PC-3 (cell line): ENCODE results near the gene SELENOK. TPM values are rescaled to one million over a fixed set of nuclear protein-coding genes. Genes with fewer than 3 reads are reported as not detected.

Experiments
- ATAC-seq: fragments of 200-7000 bp; cut with Tn5 transposase; 2 replicates; pipeline ENCODE4 v1.9.1; 2020; ENCODE audit warnings: mild to moderate bottlenecking, moderate library complexity
- BruUV-seq: library from RNA; stranded (reverse); fragments of 400-500 nt; replicated peaks from 2 replicates; lab custom pipeline; 2021; lab: Mats Ljungman, UMichigan
- CTCF ChIA-PET: fragments of 300-600 bp; sonication (Branson Sonifier 250); formaldehyde crosslinking; loops from one replicate; lab custom pipeline; 2022; ENCODE audit warnings: antibody characterized with exemption; lab: Charles Lee
- POLR2A ChIA-PET: fragments of 300-600 bp; sonication (Branson Sonifier 250); formaldehyde crosslinking; loops from one replicate; lab custom pipeline; 2022; ENCODE audit warnings: antibody characterized with exemption; ENCODE audit not compliant: unreplicated experiment; lab: Charles Lee
- DNase-seq: peaks from one replicate; pipeline ENCODE4 v3.0.0-alpha.2; 2015
- H2AFZ ChIP-seq: fragments of 300-600 bp; sonication (generic); 2 replicates; pipeline ENCODE4 v1.6.0; 2016; ENCODE audit warnings: antibody characterized with exemption, low read length
- H3F3A ChIP-seq: fragments of 300-600 bp; sonication (generic); one replicate; pipeline ENCODE4 v1.6.0; 2017; ENCODE audit warnings: antibody characterized with exemption, low read length, control low read depth, mild to moderate bottlenecking; ENCODE audit not compliant: unreplicated experiment
- H3K27ac ChIP-seq: fragments of 300-600 bp; sonication (generic); 2 replicates; pipeline ENCODE4 v1.5.1; 2016; ENCODE audit warnings: mild to moderate bottlenecking, low read length
- H3K27me3 ChIP-seq: fragments of 300-600 bp; sonication (generic); 2 replicates; pipeline ENCODE4 v1.6.1; 2016; ENCODE audit warnings: low read length, mixed read lengths
- H3K36me3 ChIP-seq: fragments of 300-600 bp; sonication (generic); 2 replicates; pipeline ENCODE4 v1.6.1; 2016; ENCODE audit warnings: low read depth, mixed run types, low read length, mixed read lengths
- H3K4me1 ChIP-seq: fragments of 300-600 bp; sonication (generic); 2 replicates; pipeline ENCODE4 v1.5.1; 2016; ENCODE audit warnings: low read length; ENCODE audit not compliant: insufficient read depth
- H3K4me2 ChIP-seq: fragments of 300-600 bp; sonication (generic); 2 replicates; pipeline ENCODE4 v1.6.0; 2016; ENCODE audit warnings: low read length
- H3K4me3 ChIP-seq: fragments of 300-600 bp; sonication (generic); 2 replicates; pipeline ENCODE4 v1.5.1; 2016; ENCODE audit warnings: mild to moderate bottlenecking, low read length, mixed read lengths
- H3K79me2 ChIP-seq: fragments of 300-600 bp; sonication (generic); 2 replicates; pipeline ENCODE4 v1.6.1; 2017; ENCODE audit warnings: low read length, mixed read lengths
- H3K9ac ChIP-seq: fragments of 300-600 bp; sonication (generic); 2 replicates; pipeline ENCODE4 v1.6.0; 2016; ENCODE audit warnings: mild to moderate bottlenecking, low read length
- H3K9me2 ChIP-seq: fragments of 300-600 bp; sonication (generic); replicated peaks from 2 replicates; pipeline ENCODE4 v1.6.1; 2016; ENCODE audit warnings: mixed run types, low read length, mixed read lengths
- H3K9me3 ChIP-seq: fragments of 300-600 bp; sonication (generic); 2 replicates; pipeline ENCODE4 v1.6.1; 2016; ENCODE audit warnings: low read length, mixed read lengths
- H4K20me1 ChIP-seq: fragments of 300-600 bp; sonication (generic); 2 replicates; pipeline ENCODE4 v1.6.1; 2016; ENCODE audit warnings: low read length, mixed read lengths
- CTCF ChIP-seq: fragments of 300-600 bp; sonication (generic); conservative IDR thresholded peaks from 2 replicates; pipeline ENCODE4 v1.5.1; 2017; ENCODE audit warnings: antibody characterized with exemption, low read depth, mild to moderate bottlenecking, low read length
- EZH2 ChIP-seq: fragments of 300-600 bp; sonication (generic); IDR thresholded peaks from one replicate; pipeline ENCODE4 v1.6.1; 2017; ENCODE audit warnings: antibody characterized with exemption, mild to moderate bottlenecking, low read length; ENCODE audit not compliant: unreplicated experiment
- EZH2phosphoT487 ChIP-seq: fragments of 300-600 bp; sonication (generic); IDR thresholded peaks from 2 replicates; pipeline ENCODE4 v1.6.1; 2018; ENCODE audit warnings: mild to moderate bottlenecking, antibody characterized with exemption, low read length, borderline replicate concordance
- intact Hi-C: fragments of 100-400 bp; cut with micrococcal nuclease; formaldehyde crosslinking; loops from 2 replicates; pipeline ENCODE4 v1.9.0; 2023
- total RNA-seq: library from RNA; depleted of rRNA; stranded (reverse); fragments of >200 nt; gene quantifications from 2 replicates; pipeline ENCODE4 v1.2.3, GENCODE V29; 2014

SELENOK gene
- total RNA-seq, 1 experiment from 2014 or later = 72.9 TPM

GRCh38 chr3:53880396-53881345 lies 11.0 kb downstream of the SELENOK start:
- Histone ChIP-seq H3K4me3 (peak overlapping the region; percentile 82), H3K4me1 (peaks cover 14% of the 10 kb centered on the region; the same call in 1 of the 2 replicates), H3K36me3 (peaks cover 36% of the 10 kb centered on the region), H3K9ac (peak overlapping the region; percentile 79), H3K9me3 (no peaks in the 10 kb centered on the region), H3K79me2 (peaks cover 16% of the 10 kb centered on the region), H4K20me1 (no peaks in the 10 kb centered on the region), H3K9me2 (no peaks in the 10 kb centered on the region), H3K27ac (no peak overlapping the region), H2AFZ (peak overlapping the region; percentile 86), H3K4me2 (peak overlapping the region; percentile 91), H3K27me3 (no peaks in the 10 kb centered on the region), H3F3A (no peaks in the 10 kb centered on the region)
- TF ChIP-seq EZH2 (no peak), CTCF (no peak), EZH2phosphoT487 (no peak)
- ChIA-PET POLR2A (no interaction called here), CTCF (no interaction called here)
- peak; percentile 12 for ATAC-seq
- BruUV-seq = no TSS peak
- no peak for DNase-seq
- intact Hi-C loops = no loop called here

- Histone ChIP-seq H3K4me3 (no peak overlapping the region), H3K9me3 (no peaks in the 10 kb centered on the region), H3K9me2 (no peaks in the 10 kb centered on the region), H3K27ac (no peak overlapping the region), H3K36me3 (peaks cover 29% of the 10 kb centered on the region), H3F3A (no peaks in the 10 kb centered on the region), H3K9ac (no peak overlapping the region), H3K4me2 (no peak overlapping the region), H3K27me3 (no peaks in the 10 kb centered on the region), H3K79me2 (no peaks in the 10 kb centered on the region), H2AFZ (no peak overlapping the region), H4K20me1 (no peaks in the 10 kb centered on the region), H3K4me1 (no peaks in the 10 kb centered on the region)
- no TSS peak for BruUV-seq
- ChIA-PET POLR2A (no interaction called here), CTCF (no interaction called here)
- intact Hi-C loops = no loop called here
- DNase-seq (no peak), ATAC-seq (no peak)
- TF ChIP-seq EZH2phosphoT487 (no peak), EZH2 (no peak), CTCF (no peak)
Observed at GRCh38 chr3:53865732-53866499, 25.7 kb downstream of the SELENOK start.
